ENCODE measurements around the gene TYRP1. TPM values are rescaled to one million over a fixed set of nuclear protein-coding genes. Genes with fewer than 3 reads are reported as not detected.

TYRP1 gene
- polyA plus RNA-seq, 1 of the 3 experiments (the other 2 are of a cell fraction), result not detected

- WGBS (ENCODE audit: low lambda C conversion rate), result 86% methylated on average over 3 of the region's 3 CpGs
These were observed 12.4 kb upstream of the TYRP1 start for GRCh38 chr9:12680757-12681156.

DNA sequence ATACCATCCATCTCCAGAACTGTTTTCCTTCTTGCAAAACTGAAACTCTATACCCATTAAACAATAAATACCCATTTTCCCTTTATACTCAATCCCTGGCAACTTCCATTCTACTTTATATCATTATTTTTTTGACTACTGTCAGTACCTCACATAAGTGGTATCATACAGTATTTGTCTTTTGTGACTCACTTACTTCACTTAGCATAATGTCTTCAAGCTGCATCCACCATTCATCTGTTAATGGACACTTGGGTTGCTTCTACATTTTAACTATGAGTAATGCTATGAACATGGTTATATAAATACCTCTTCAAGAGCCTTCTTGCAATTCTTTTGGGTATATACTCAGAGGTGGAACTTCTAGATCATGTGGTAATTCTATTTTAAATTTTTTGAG, 11.6 kb upstream of the TYRP1 start:
- Histone ChIP-seq H2AFZ (ENCODE audit: low read depth) (no peak overlapping the region), H3K27ac (ENCODE audit: low read depth in 2 of 2, low read length in 1 of 2) (peak overlapping the region in 1 of 2 experiments; percentile 26; a peak in 1 of 4 replicates), H3K9me2 (no peaks in the 10 kb centered on the region), H3K4me2 (no peak overlapping the region), H3K36me3 (replicated peaks in 1 of 2; ENCODE audit: control insufficient read depth in 1 of 2, insufficient read depth in 2 of 2, low read length in 1 of 2) (no peaks in the 10 kb centered on the region), H3K9ac (no peak overlapping the region), H3K4me3 (ENCODE audit: low read depth in 2 of 2, low read length in 1 of 2) (no peak overlapping the region), H3K4me1 (ENCODE audit: control insufficient read depth in 1 of 2, insufficient read depth in 2 of 2, low read depth in 1 of 2, low read length in 1 of 2) (no peaks in the 10 kb centered on the region; a peak in 2 of 4 replicates), H4K20me1 (ENCODE audit: insufficient read depth) (no peaks in the 10 kb centered on the region), H3K79me2 (ENCODE audit: insufficient read depth) (no peaks in the 10 kb centered on the region), H3K27me3 (ENCODE audit: insufficient read depth) (no peaks in the 10 kb centered on the region), H3F3A (replicated peaks; ENCODE audit: insufficient read depth) (peaks cover 16% of the 10 kb centered on the region), H3K9me3 (no peaks in the 10 kb centered on the region)
- DNase-seq, result no peak
- ChIA-PET CTCF (interaction anchor here (1.3 kb wide), 1 partner anchor 15 kb away, joined by 3 read pairs; no protein-coding TSS in a partner anchor), POLR2A (no interaction called here)
- TF ChIP-seq, protein P1, sequence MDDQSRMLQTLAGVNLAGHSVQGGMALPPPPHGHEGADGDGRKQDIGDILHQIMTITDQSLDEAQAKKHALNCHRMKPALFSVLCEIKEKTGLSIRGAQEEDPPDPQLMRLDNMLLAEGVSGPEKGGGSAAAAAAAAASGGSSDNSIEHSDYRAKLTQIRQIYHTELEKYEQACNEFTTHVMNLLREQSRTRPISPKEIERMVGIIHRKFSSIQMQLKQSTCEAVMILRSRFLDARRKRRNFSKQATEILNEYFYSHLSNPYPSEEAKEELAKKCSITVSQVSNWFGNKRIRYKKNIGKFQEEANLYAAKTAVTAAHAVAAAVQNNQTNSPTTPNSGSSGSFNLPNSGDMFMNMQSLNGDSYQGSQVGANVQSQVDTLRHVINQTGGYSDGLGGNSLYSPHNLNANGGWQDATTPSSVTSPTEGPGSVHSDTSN (IDR thresholded peaks at IDR 0.05), result peak; percentile 6; the same call in 1 of the 2 replicates
- TF ChIP-seq FOSL2 (IDR thresholded peaks at IDR 0.05; ENCODE audit: borderline replicate concordance, low read depth), result 0 out of 2 replicates have a peak, but pooled peaks have one; percentile 3
- TF ChIP-seq CTCF (IDR thresholded peaks at IDR 0.05), result no peak
- peak; percentile 18; the same call in 1 of the 2 replicates for TF ChIP-seq TCF12 (IDR thresholded peaks at IDR 0.05)
- TF ChIP-seq GABPA (IDR thresholded peaks at IDR 0.05; ENCODE audit: low read depth), result no peak

More at GRCh38 chr9:12680757-12681156, 12.4 kb upstream of the TYRP1 start:
- Histone ChIP-seq H3K9ac (no peak overlapping the region), H3K4me2 (no peak overlapping the region), H3K9me3 (no peaks in the 10 kb centered on the region), H3F3A (replicated peaks; ENCODE audit: insufficient read depth) (peaks cover 16% of the 10 kb centered on the region), H3K27ac (ENCODE audit: low read depth in 2 of 2, low read length in 1 of 2) (peak overlapping the region in 1 of 2 experiments; percentile 30; a peak in 1 of 4 replicates), H3K27me3 (ENCODE audit: insufficient read depth) (no peaks in the 10 kb centered on the region), H3K4me1 (ENCODE audit: control insufficient read depth in 1 of 2, insufficient read depth in 2 of 2, low read depth in 1 of 2, low read length in 1 of 2) (no peaks in the 10 kb centered on the region; a peak in 2 of 4 replicates), H4K20me1 (ENCODE audit: insufficient read depth) (no peaks in the 10 kb centered on the region), H3K79me2 (ENCODE audit: insufficient read depth) (no peaks in the 10 kb centered on the region), H3K4me3 (ENCODE audit: low read depth in 2 of 2, low read length in 1 of 2) (no peak overlapping the region), H3K9me2 (no peaks in the 10 kb centered on the region), H3K36me3 (replicated peaks in 1 of 2; ENCODE audit: control insufficient read depth in 1 of 2, insufficient read depth in 2 of 2, low read length in 1 of 2) (no peaks in the 10 kb centered on the region), H2AFZ (ENCODE audit: low read depth) (no peak overlapping the region; the same call in 1 of the 2 replicates)
- TF ChIP-seq EP300 (IDR thresholded peaks at IDR 0.05; ENCODE audit: borderline replicate concordance in 1 of 2, low read depth in 1 of 2, low read length in 1 of 2), result no peak
- no peak for TF ChIP-seq TAF1 (IDR thresholded peaks at IDR 0.05; ENCODE audit: borderline replicate concordance, low read depth, low read length)
- ChIA-PET POLR2A (no interaction called here), CTCF (interaction anchor here (1.3 kb wide), 1 partner anchor 16 kb away, joined by 3 read pairs; no protein-coding TSS in a partner anchor)
- no peak for DNase-seq

DNA sequence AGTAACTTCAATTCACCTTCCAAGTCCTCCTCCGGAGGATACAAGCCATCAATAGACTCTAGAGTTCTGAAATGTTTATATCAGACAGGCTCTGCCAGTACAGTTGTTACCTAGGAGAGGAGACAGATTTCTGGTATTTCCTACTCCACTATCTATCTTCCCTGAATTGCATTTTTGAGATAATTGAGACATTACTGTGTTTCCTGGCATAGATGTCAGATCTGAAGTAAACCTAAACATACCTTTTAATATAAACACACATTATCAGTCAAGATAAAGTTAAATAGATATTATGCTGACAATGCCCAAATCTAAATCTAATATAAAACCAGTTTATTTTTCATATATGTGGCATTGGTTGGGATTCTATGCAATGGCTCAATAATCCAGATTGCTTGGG, 8.2 kb upstream of the TYRP1 start:
- Histone ChIP-seq H3K9me3 (no peaks in the 10 kb centered on the region), H4K20me1 (ENCODE audit: insufficient read depth) (no peaks in the 10 kb centered on the region), H3K36me3 (replicated peaks in 1 of 2; ENCODE audit: control insufficient read depth in 1 of 2, insufficient read depth in 2 of 2, low read length in 1 of 2) (no peaks in the 10 kb centered on the region), H3K4me2 (no peak overlapping the region), H3K9ac (no peak overlapping the region), H3K9me2 (no peaks in the 10 kb centered on the region), H3K4me3 (ENCODE audit: low read depth in 2 of 2, low read length in 1 of 2) (no peak overlapping the region), H3K27ac (ENCODE audit: low read depth in 2 of 2, low read length in 1 of 2) (peak overlapping the region in 1 of 2 experiments; percentile 11; a peak in 1 of 4 replicates), H3K4me1 (ENCODE audit: control insufficient read depth in 1 of 2, insufficient read depth in 2 of 2, low read depth in 1 of 2, low read length in 1 of 2) (no peaks in the 10 kb centered on the region; a peak in 2 of 4 replicates), H3K27me3 (ENCODE audit: insufficient read depth) (no peaks in the 10 kb centered on the region), H2AFZ (ENCODE audit: low read depth) (no peak overlapping the region), H3K79me2 (ENCODE audit: insufficient read depth) (no peaks in the 10 kb centered on the region), H3F3A (replicated peaks; ENCODE audit: insufficient read depth) (peaks cover 16% of the 10 kb centered on the region)
- ChIA-PET CTCF (interaction anchor here (1.2 kb wide), 1 partner anchor 12 kb away, joined by 3 read pairs; no protein-coding TSS in a partner anchor), POLR2A (no interaction called here)
- DNase-seq, result no peak
- TF ChIP-seq FOXM1 (IDR thresholded peaks at IDR 0.05; ENCODE audit: low read depth) (no peak), RXRA (IDR thresholded peaks at IDR 0.05; ENCODE audit: borderline replicate concordance, low read depth) (no peak), ELF1 (IDR thresholded peaks at IDR 0.05) (no peak), TCF12 (IDR thresholded peaks at IDR 0.05) (0 out of 2 replicates have a peak, but pooled peaks have one; percentile 14), TEAD4 (IDR thresholded peaks at IDR 0.05; ENCODE audit: borderline replicate concordance, insufficient read depth) (peak; percentile 15; the same call in 1 of the 2 replicates), IRF3 (IDR thresholded peaks at IDR 0.05; ENCODE audit: low read depth, low read length) (no peak), FOSL2 (IDR thresholded peaks at IDR 0.05; ENCODE audit: borderline replicate concordance, low read depth) (no peak), NFIC (IDR thresholded peaks at IDR 0.05; ENCODE audit: borderline replicate concordance) (no peak), TAF1 (IDR thresholded peaks at IDR 0.05; ENCODE audit: borderline replicate concordance, low read depth, low read length) (no peak), GATA2 (CRISPR knock-in tag; IDR thresholded peaks at IDR 0.05) (no peak), MEF2A (IDR thresholded peaks at IDR 0.05; ENCODE audit: borderline replicate concordance, low read depth) (no peak)
- WGBS (ENCODE audit: low lambda C conversion rate), result 80% methylated on average over 1 of the region's 1 CpG
